Stomach (tissue), 4 donors: ENCODE measurements around the gene DOCK3.
"Not testable (repeated sequence)": the region's sequence is repeated elsewhere in the genome, so short reads cannot be mapped to it uniquely, and the experiment has no call there.

Experiments used
- EP300 ChIP-seq: sonication (generic); formaldehyde crosslinking; IDR thresholded peaks from one replicate; pipeline ENCODE4 v1.6.1; 2017; ENCODE audit warnings: antibody characterized with exemption
- TF ChIP-seq, protein P1 (sequence below), 7 experiments: fragments of 450-650 bp in 4 of 7; fragments of 200-600 bp in 3 of 7; sonication (generic) in 3 of 7; IDR thresholded peaks; one replicate each; pipeline ENCODE4 v1.5.1; 2016 to 2019; ENCODE audit warnings: antibody characterized with exemption in 7 of 7, control low read depth in 2 of 7, mild to moderate bottlenecking in 1 of 7

DNA sequence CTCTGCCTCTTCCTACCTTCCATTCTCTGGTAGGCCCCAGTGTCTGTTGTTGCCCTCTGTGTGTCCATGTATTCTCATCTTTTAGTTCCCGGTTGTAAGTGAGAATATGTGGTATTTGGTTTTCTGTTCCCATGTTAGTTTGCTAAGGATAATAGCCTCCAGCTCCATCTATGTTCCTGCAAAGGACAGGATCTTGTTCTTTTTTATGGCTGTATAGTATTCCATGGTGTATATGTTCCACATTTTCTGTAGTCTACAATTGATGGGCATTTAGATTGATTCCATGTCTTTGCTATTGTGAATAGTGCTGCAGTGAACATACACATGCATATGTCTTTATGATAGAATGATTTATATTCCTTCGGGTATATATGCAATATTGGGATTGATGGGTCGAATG lies 107.0 kb downstream of the DOCK3 start:
- TF ChIP-seq, protein P1, sequence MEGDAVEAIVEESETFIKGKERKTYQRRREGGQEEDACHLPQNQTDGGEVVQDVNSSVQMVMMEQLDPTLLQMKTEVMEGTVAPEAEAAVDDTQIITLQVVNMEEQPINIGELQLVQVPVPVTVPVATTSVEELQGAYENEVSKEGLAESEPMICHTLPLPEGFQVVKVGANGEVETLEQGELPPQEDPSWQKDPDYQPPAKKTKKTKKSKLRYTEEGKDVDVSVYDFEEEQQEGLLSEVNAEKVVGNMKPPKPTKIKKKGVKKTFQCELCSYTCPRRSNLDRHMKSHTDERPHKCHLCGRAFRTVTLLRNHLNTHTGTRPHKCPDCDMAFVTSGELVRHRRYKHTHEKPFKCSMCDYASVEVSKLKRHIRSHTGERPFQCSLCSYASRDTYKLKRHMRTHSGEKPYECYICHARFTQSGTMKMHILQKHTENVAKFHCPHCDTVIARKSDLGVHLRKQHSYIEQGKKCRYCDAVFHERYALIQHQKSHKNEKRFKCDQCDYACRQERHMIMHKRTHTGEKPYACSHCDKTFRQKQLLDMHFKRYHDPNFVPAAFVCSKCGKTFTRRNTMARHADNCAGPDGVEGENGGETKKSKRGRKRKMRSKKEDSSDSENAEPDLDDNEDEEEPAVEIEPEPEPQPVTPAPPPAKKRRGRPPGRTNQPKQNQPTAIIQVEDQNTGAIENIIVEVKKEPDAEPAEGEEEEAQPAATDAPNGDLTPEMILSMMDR (IDR thresholded peaks at IDR 0.05): not testable (repeated sequence)
- not testable (repeated sequence) for TF ChIP-seq EP300
